Endothelial cell of umbilical vein (primary cell): ENCODE measurements around the gene RPP38. TPM values are rescaled to one million over a fixed set of nuclear protein-coding genes. Genes with fewer than 3 reads are reported as not detected.

Experiments used
- BruUV-seq: library from RNA; stranded (reverse); fragments of 400-500 nt; replicated peaks from 2 replicates; lab custom pipeline; 2021; lab: Mats Ljungman, UMichigan
- CTCF ChIA-PET: fragments of 300-600, 350-600 bp; sonication (Branson Sonifier 250); formaldehyde crosslinking; loops from one replicate; lab custom pipeline; 2021; ENCODE audit warnings: antibody characterized with exemption, inconsistent platforms; lab: Charles Lee
- POLR2A ChIA-PET: fragments of 300-600, 350-600 bp; sonication (Branson Sonifier 250); formaldehyde crosslinking; loops from one replicate; lab custom pipeline; 2021; ENCODE audit warnings: antibody characterized with exemption, inconsistent platforms; lab: Charles Lee
- DNase-seq: peaks from one replicate; pipeline ENCODE4 v3.0.0-alpha.2; 2011; ENCODE audit warnings: low read depth, low spot score
- FAIRE-seq: peaks from 2 replicates; lab custom pipeline; 2011; peaks lifted over from hg19 to GRCh38; lab: Jason Lieb, UNC
- H2AFZ ChIP-seq: 2 replicates; pipeline ENCODE4 v1.6.0; 2012; ENCODE audit warnings: low read depth, low read length, control low read depth, inconsistent platforms
- H3K27ac ChIP-seq: 2 replicates; pipeline ENCODE4 v1.5.1; 2011; ENCODE audit warnings: low read depth, mild to moderate bottlenecking, control low read depth, low read length, moderate library complexity; ENCODE audit not compliant: insufficient read depth
- H3K27me3 ChIP-seq, 2 experiments: 2 replicates each; pipeline versions ENCODE4 v1.6.0 to v1.6.1; 2011; ENCODE audit warnings: low read length in 2 of 2, mixed read lengths in 1 of 2; ENCODE audit not compliant: control insufficient read depth in 2 of 2, insufficient read depth in 2 of 2
- H3K36me3 ChIP-seq, 2 experiments: 2 replicates in 1 of 2; 3 replicates in 1 of 2; pipeline ENCODE4 v1.5.1; 2011; ENCODE audit warnings: low read length in 2 of 2, mild to moderate bottlenecking in 1 of 2, moderate library complexity in 1 of 2; ENCODE audit not compliant: control insufficient read depth in 2 of 2, insufficient read depth in 2 of 2; ENCODE audit errors: extremely low read depth in 1 of 2
- H3K4me1 ChIP-seq: 3 replicates; pipeline ENCODE4 v1.5.1; 2011; ENCODE audit warnings: mild to moderate bottlenecking, low read length; ENCODE audit not compliant: control insufficient read depth, insufficient read depth; ENCODE audit errors: extremely low read depth
- H3K4me2 ChIP-seq: 2 replicates; pipeline ENCODE4 v1.6.1; 2011; ENCODE audit warnings: low read length, control low read depth, mixed read lengths; ENCODE audit not compliant: insufficient read depth
- H3K4me3 ChIP-seq, 3 experiments: fragments of 200-600 bp in 1 of 3; sonication (generic), shearing (Covaris generic) in 1 of 3; replicated peaks in 1 of 3; 2 replicates each; pipeline ENCODE4 v1.5.1; 2011 to 2016; ENCODE audit warnings: control low read depth in 3 of 3, low read length in 3 of 3, mild to moderate bottlenecking in 2 of 3, inconsistent platforms in 1 of 3, low read depth in 1 of 3, moderate library complexity in 1 of 3; ENCODE audit not compliant: insufficient read depth in 1 of 3
- H3K79me2 ChIP-seq: 2 replicates; pipeline ENCODE4 v1.6.0; 2012; ENCODE audit warnings: low read length, inconsistent platforms; ENCODE audit not compliant: control insufficient read depth, insufficient read depth
- H3K9ac ChIP-seq: replicated peaks from 2 replicates; pipeline ENCODE3; 2011; ENCODE audit warnings: low read length, control low read depth; ENCODE audit not compliant: insufficient read depth; ENCODE audit errors: extremely low read depth
- H3K9me1 ChIP-seq: replicated peaks from 3 replicates; pipeline ENCODE4 v1.6.0; 2011; ENCODE audit warnings: mild to moderate bottlenecking, low read length; ENCODE audit not compliant: control insufficient read depth, insufficient read depth; ENCODE audit errors: extremely low read depth
- H3K9me3 ChIP-seq: replicated peaks from 2 replicates; pipeline ENCODE4 v1.5.1; 2012; ENCODE audit warnings: low read length, inconsistent platforms; ENCODE audit not compliant: control insufficient read depth, insufficient read depth
- H4K20me1 ChIP-seq: replicated peaks from 2 replicates; pipeline ENCODE3; 2011; ENCODE audit warnings: mild to moderate bottlenecking, low read length; ENCODE audit not compliant: control insufficient read depth, insufficient read depth; ENCODE audit errors: extremely low read depth
- CTCF ChIP-seq, 2 donors: IDR thresholded peaks; 1 replicate in 1 of 2; 2 replicates in 1 of 2; pipeline ENCODE4 v1.5.1; 2011; ENCODE audit warnings: low read length in 2 of 2, mild to moderate bottlenecking in 2 of 2, moderate library complexity in 2 of 2, control low read depth in 1 of 2, inconsistent platforms in 1 of 2, low read depth in 1 of 2; ENCODE audit not compliant: insufficient read depth in 1 of 2; ENCODE audit errors: extremely low read depth in 1 of 2
- EZH2 ChIP-seq: IDR thresholded peaks from 2 replicates; pipeline ENCODE4 v1.6.1; 2012; ENCODE audit warnings: borderline replicate concordance, low read depth, mild to moderate bottlenecking, moderate library complexity, low read length, inconsistent platforms; ENCODE audit not compliant: severe bottlenecking
- FOS ChIP-seq: IDR thresholded peaks from 2 replicates; pipeline ENCODE4 v1.6.1; 2011; ENCODE audit warnings: mild to moderate bottlenecking, low read length, moderate library complexity, borderline replicate concordance; ENCODE audit not compliant: insufficient read depth
- GATA2 ChIP-seq: IDR thresholded peaks from 2 replicates; pipeline ENCODE4 v1.7.0; 2011; ENCODE audit warnings: low read depth, mild to moderate bottlenecking, moderate library complexity, mixed read lengths, low read length; ENCODE audit not compliant: insufficient read length, insufficient read depth
- JUN ChIP-seq: IDR thresholded peaks from 2 replicates; pipeline ENCODE4 v1.6.1; 2011; ENCODE audit warnings: borderline replicate concordance, low read depth; ENCODE audit not compliant: insufficient read length, insufficient read depth
- MYC ChIP-seq: IDR thresholded peaks from one replicate; pipeline ENCODE4 v1.6.1; 2011; ENCODE audit warnings: mild to moderate bottlenecking, low read depth, low read length
- POLR2A ChIP-seq: IDR thresholded peaks from 2 replicates; pipeline ENCODE4 v1.6.1; 2012; ENCODE audit warnings: low read depth, mild to moderate bottlenecking, control low read depth, low read length
- POLR2AphosphoS5 ChIP-seq: IDR thresholded peaks from 2 replicates; pipeline ENCODE4 v1.6.1; 2012; ENCODE audit warnings: low read depth, mild to moderate bottlenecking, control low read depth, low read length, moderate library complexity; ENCODE audit not compliant: insufficient read depth
- dilution Hi-C: fragments of 300-500 bp; cut with MboI; formaldehyde crosslinking; loops from one replicate; pipeline ENCODE4 v1.15.0; 2019; ENCODE audit warnings: low sequenced_read_pairs; ENCODE audit not compliant: extremely low pct_ligation_motif_present
- intact Hi-C: fragments of 100-400 bp; cut with micrococcal nuclease; formaldehyde crosslinking; loops from one replicate; pipeline ENCODE4 v1.10.0; 2022
- polyA plus RNA-seq, 4 experiments: library from polyadenylated mRNA; depleted of rRNA in 3 of 4; stranded (reverse) in 3 of 4; unstranded in 1 of 4; fragments of >200 nt; gene quantifications; 2 replicates each; pipeline versions ENCODE4 v1.2.1 to v1.2.3, GENCODE V29; 2011 to 2012; ENCODE audit warnings: missing spikeins in 1 of 4
- total RNA-seq: library from RNA; stranded (reverse); gene quantifications from 2 replicates; pipeline ENCODE4 v1.2.3, GENCODE V29; 2021
- TF ChIP-seq, protein P1 (sequence below): IDR thresholded peaks from 2 replicates; pipeline ENCODE4 v1.6.1; 2011; ENCODE audit not compliant: insufficient read depth, insufficient read length

RPP38 gene
- total and polyA plus RNA-seq, 2 donors (not counting 3 experiments of a cell fraction or from before 2014, with no cell fraction given), result 9.0 to 10.6 TPM

DNA sequence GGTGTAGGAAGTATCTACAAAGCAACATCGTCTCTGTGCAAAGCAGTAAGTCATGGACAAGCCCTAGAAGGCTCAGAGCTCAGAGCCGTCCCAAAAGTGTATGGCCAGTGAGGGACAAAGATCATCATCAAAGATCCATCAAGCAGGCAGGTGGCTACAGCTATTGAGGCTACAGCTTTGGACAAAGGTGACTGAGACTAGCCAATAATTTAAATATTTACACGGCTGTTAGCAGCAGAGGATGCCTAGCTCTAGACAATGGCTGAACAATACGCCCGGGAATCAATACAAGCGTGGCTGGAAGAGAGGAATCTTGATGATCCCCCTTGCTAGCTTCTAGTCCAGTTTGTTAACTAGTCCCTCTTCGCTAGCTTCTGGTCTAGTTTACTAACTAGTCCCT is 53.4 kb downstream of the RPP38 start:
- peaks cover 91% of the 10 kb centered on the region for H3K79me2 ChIP-seq
- H3K9ac ChIP-seq, result no peak overlapping the region
- dilution Hi-C loops, result no loop called here
- no peaks in the 10 kb centered on the region for H3K27me3 ChIP-seq
- no peak for DNase-seq
- TF ChIP-seq GATA2 (no peak), POLR2A (no peak), EZH2 (no peak), JUN (no peak), FOS (no peak)
- TF ChIP-seq, protein P1, sequence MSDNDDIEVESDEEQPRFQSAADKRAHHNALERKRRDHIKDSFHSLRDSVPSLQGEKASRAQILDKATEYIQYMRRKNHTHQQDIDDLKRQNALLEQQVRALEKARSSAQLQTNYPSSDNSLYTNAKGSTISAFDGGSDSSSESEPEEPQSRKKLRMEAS, result no peak
- no peaks in the 10 kb centered on the region for H3K9me3 ChIP-seq
- BruUV-seq, result no TSS peak
- no peak overlapping the region for H3K4me2 ChIP-seq
- ChIA-PET CTCF (interaction anchor here (1.0 to 1.1 kb wide), 2 partner anchors 18 to 221 kb away, joined by 3 read pairs; partner anchors contain the start of genes FAM171A1 and NMT2), POLR2A (interaction anchor here (0.6 kb wide), 1 partner anchor 215 kb away, joined by 3 read pairs; no protein-coding TSS in a partner anchor)
- peaks cover 12% of the 10 kb centered on the region for H3K4me1 ChIP-seq
- H4K20me1 ChIP-seq, result peaks cover 8% of the 10 kb centered on the region
- H3K4me3 ChIP-seq, result no peak overlapping the region
- FAIRE-seq, result no peak
- intact Hi-C loops, result no loop called here
- no peak overlapping the region for H2AFZ ChIP-seq
- H3K36me3 ChIP-seq, result peaks cover 0 to 1% of the 10 kb centered on the region in 2 experiments
- H3K27ac ChIP-seq, result no peak overlapping the region
- no peaks in the 10 kb centered on the region for H3K9me1 ChIP-seq

GRCh38 chr10:15152556-15152955 is 55.4 kb downstream of the RPP38 start:
- H4K20me1 ChIP-seq, result peaks cover 10% of the 10 kb centered on the region
- peaks cover 92% of the 10 kb centered on the region for H3K79me2 ChIP-seq
- H3K9me3 ChIP-seq, result no peaks in the 10 kb centered on the region
- no peak overlapping the region for H3K4me2 ChIP-seq
- H3K27me3 ChIP-seq, result no peaks in the 10 kb centered on the region
- TF ChIP-seq EZH2 (no peak), CTCF (IDR thresholded peaks at IDR 0.05; ENCODE audit: extremely low read depth in 1 of 2, insufficient read depth in 1 of 2, low read depth in 1 of 2, low read length in 2 of 2) (no peak), GATA2 (no peak), MYC (no peak), JUN (no peak), POLR2AphosphoS5 (no peak), POLR2A (no peak)
- TF ChIP-seq, protein P1, result no peak
- H3K36me3 ChIP-seq, result peaks cover 0 to 3% of the 10 kb centered on the region in 2 experiments
- DNase-seq (no peak), FAIRE-seq (no peak)
- no peak overlapping the region for H2AFZ ChIP-seq
- H3K9ac ChIP-seq, result no peak overlapping the region
- CTCF ChIA-PET, result no interaction called here
- POLR2A ChIA-PET, result no interaction called here
- dilution Hi-C loops, result no loop called here
- no peak overlapping the region for H3K4me3 ChIP-seq
- intact Hi-C loops, result no loop called here
- H3K4me1 ChIP-seq, result peaks cover 2% of the 10 kb centered on the region
- H3K9me1 ChIP-seq, result no peaks in the 10 kb centered on the region
- no peak overlapping the region for H3K27ac ChIP-seq
- BruUV-seq, result no TSS peak
